Duodenal mucosa (tissue), 2 donors: ENCODE measurements around the gene CTSZ.
"Not testable (repeated sequence)": the region's sequence is repeated elsewhere in the genome, so short reads cannot be mapped to it uniquely, and the experiment has no call there.

ENCODE experiments used
- H3K27ac ChIP-seq: one replicate; pipeline ENCODE4 v1.7.0; 2013; ENCODE audit warnings: low read depth, low read length
- H3K27me3 ChIP-seq, 2 donors: one replicate each; pipeline ENCODE4 v1.7.0; 2013; ENCODE audit warnings: low read length in 2 of 2, control low read depth in 1 of 2; ENCODE audit not compliant: insufficient read depth in 2 of 2, control insufficient read depth in 1 of 2
- H3K36me3 ChIP-seq, 2 donors: one replicate each; pipeline ENCODE4 v1.7.0; 2013; ENCODE audit warnings: low read length in 2 of 2, control low read depth in 1 of 2; ENCODE audit not compliant: insufficient read depth in 2 of 2, control insufficient read depth in 1 of 2
- H3K4me1 ChIP-seq, 2 donors: one replicate each; pipeline ENCODE4 v1.7.0; 2013; ENCODE audit warnings: low read length in 2 of 2, control low read depth in 1 of 2; ENCODE audit not compliant: insufficient read depth in 2 of 2, control insufficient read depth in 1 of 2
- H3K4me3 ChIP-seq, 2 donors: one replicate each; pipeline ENCODE4 v1.7.0; 2013; ENCODE audit warnings: low read length in 2 of 2, low read depth in 1 of 2
- H3K9ac ChIP-seq, 2 donors: one replicate each; pipeline ENCODE4 v1.7.0; 2013; ENCODE audit warnings: low read length in 2 of 2, low read depth in 1 of 2
- H3K9me3 ChIP-seq, 2 donors: one replicate each; pipeline ENCODE4 v1.7.0; 2013; ENCODE audit warnings: low read length in 2 of 2, control low read depth in 1 of 2; ENCODE audit not compliant: control insufficient read depth in 1 of 2

Gene CTSZ

DNA sequence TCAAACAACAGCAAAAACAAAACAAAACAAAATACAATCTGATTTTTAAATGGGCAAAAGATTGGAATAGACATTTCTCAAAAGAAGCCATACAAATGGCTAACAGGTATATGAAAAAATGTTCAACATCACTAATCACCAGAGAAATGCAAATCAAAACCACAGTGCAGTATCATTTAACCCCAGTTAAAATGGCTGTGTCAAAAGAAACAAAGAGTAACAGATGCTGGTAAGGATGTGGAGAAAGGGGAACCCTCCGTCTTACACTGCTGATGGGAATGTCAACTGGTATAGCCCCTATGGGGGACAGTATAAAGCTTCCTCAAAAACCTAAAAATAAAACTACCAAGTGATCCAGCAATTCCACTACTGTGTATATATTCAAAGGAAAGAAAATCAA is 36.9 kb downstream of the CTSZ start:
- H3K36me3 ChIP-seq, result no peaks in the 10 kb centered on the region
- H3K9ac ChIP-seq, result no peak overlapping the region
- H3K4me3 ChIP-seq, result no peak overlapping the region
- no peaks in the 10 kb centered on the region for H3K4me1 ChIP-seq
- H3K9me3 ChIP-seq, result peaks cover 0 to 4% of the 10 kb centered on the region in 2 donors
- peaks cover 0 to 2% of the 10 kb centered on the region in 2 donors for H3K27me3 ChIP-seq
- no peak overlapping the region for H3K27ac ChIP-seq

- no peaks in the 10 kb centered on the region for H3K36me3 ChIP-seq
Measured at GRCh38 chr20:58969439-58969838, 37.6 kb downstream of the CTSZ start.

DNA sequence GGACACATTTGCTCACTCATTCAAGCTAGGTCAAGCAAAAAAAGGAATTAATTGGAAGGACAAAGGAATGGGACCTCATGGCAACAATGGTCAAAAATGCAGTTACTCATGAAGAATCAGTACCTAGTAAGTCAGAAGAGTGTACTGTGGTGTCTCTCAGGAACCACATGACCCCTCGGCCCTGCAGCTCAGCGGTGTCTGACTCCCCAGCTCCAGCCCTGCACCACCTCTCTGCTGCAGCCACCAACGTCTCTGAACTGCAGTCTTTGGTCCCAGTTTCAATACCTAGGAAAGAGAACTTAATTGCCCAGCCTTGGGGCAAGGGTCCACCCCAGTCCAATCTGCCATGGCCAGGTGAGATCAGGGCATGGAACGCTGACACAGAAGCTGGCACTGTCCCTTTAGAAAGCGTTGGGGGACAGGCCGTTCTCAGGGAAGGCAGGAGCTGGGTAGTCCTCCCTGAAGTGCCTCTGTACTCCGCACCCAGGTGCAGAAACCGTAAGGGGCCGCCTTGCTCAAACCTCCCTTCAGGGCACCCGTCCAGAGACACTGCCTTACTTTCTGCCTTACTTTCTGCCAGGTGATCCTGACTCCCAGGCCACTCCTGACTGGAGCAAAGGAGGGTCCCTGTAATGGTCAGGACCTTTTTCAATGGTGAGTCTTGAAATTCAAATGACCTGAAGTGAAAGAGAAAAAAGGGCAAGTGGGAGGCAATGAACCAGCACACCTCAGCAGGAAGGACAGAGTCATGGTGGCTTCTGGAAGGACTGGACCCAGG is 39.2 kb downstream of the CTSZ start:
- Histone ChIP-seq H3K4me3 (no peak overlapping the region), H3K36me3 (no peaks in the 10 kb centered on the region), H3K27ac (no peak overlapping the region), H3K27me3 (peaks cover under 1 to 2% of the 10 kb centered on the region in 2 donors), H3K9ac (no peak overlapping the region), H3K9me3 (peaks cover 0 to 4% of the 10 kb centered on the region in 2 donors), H3K4me1 (no peaks in the 10 kb centered on the region)

More at GRCh38 chr20:58969439-58969838, 37.6 kb downstream of the CTSZ start:
- no peaks in the 10 kb centered on the region for H3K4me1 ChIP-seq
- H3K4me3 ChIP-seq, result no peak overlapping the region
- peaks cover 0 to 4% of the 10 kb centered on the region in 2 donors for H3K9me3 ChIP-seq
- H3K27ac ChIP-seq, result no peak overlapping the region
- H3K9ac ChIP-seq, result no peak overlapping the region
- peaks cover 0 to 2% of the 10 kb centered on the region in 2 donors for H3K27me3 ChIP-seq

- Histone ChIP-seq H3K27me3 (peaks cover 2 to 5% of the 10 kb centered on the region in 2 donors), H3K27ac (no peak overlapping the region), H3K9ac (no peak overlapping the region), H3K36me3 (no peaks in the 10 kb centered on the region), H3K4me1 (no peaks in the 10 kb centered on the region), H3K4me3 (no peak overlapping the region), H3K9me3 (peaks cover 0 to 4% of the 10 kb centered on the region in 2 donors)
Measured at GRCh38 chr20:58965270-58966064, 41.6 kb downstream of the CTSZ start.

DNA sequence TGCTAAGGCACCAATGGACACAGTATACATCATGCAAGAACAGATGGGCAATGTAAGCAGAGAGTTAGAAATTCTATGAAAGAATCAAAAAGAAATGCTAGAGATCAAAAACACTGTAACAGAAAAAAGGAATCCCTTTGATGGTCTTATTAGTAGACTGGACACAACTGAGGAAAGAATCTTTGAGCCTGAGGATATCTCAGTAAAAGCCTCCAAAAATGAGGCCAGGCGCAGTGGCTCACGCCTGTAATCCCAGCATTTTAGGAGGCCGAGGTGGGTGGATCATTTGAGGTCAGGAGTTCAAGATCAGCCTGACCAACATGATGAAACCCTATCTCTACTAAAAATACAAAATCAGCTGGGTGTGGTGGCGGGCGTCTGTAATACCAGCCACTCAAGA is 43.1 kb downstream of the CTSZ start:
- H3K27me3 ChIP-seq, H3K4me1 ChIP-seq, H3K36me3 ChIP-seq, H3K4me3 ChIP-seq, H3K9me3 ChIP-seq, H3K9ac ChIP-seq, H3K27ac ChIP-seq: not testable (repeated sequence)

GRCh38 chr20:58963060-58963584 is 43.9 kb downstream of the CTSZ start:
- Histone ChIP-seq H3K27ac (no peak overlapping the region), H3K27me3 (peaks cover 0 to 5% of the 10 kb centered on the region in 2 donors), H3K4me3 (no peak overlapping the region), H3K9ac (no peak overlapping the region), H3K36me3 (no peaks in the 10 kb centered on the region), H3K4me1 (no peaks in the 10 kb centered on the region), H3K9me3 (no peaks in the 10 kb centered on the region)

GRCh38 chr20:58959652-58960051 is 47.4 kb downstream of the CTSZ start:
- no peaks in the 10 kb centered on the region for H3K9me3 ChIP-seq
- H3K4me1 ChIP-seq, result no peaks in the 10 kb centered on the region
- no peak overlapping the region for H3K27ac ChIP-seq
- peaks cover 0 to 5% of the 10 kb centered on the region in 2 donors for H3K27me3 ChIP-seq
- no peak overlapping the region for H3K4me3 ChIP-seq
- no peak overlapping the region for H3K9ac ChIP-seq
- H3K36me3 ChIP-seq, result no peaks in the 10 kb centered on the region

- Histone ChIP-seq H3K27me3 (no peaks in the 10 kb centered on the region), H3K9me3 (no peaks in the 10 kb centered on the region), H3K4me3 (no peak overlapping the region), H3K27ac (no peak overlapping the region), H3K9ac (no peak overlapping the region), H3K36me3 (no peaks in the 10 kb centered on the region), H3K4me1 (no peaks in the 10 kb centered on the region)
Measured at GRCh38 chr20:58956078-58956477, 51.0 kb downstream of the CTSZ start.

GRCh38 chr20:58953050-58953449 is 54.0 kb downstream of the CTSZ start:
- no peaks in the 10 kb centered on the region for H3K36me3 ChIP-seq
- H3K27ac ChIP-seq, result no peak overlapping the region
- H3K9me3 ChIP-seq, result no peaks in the 10 kb centered on the region
- H3K4me1 ChIP-seq, result no peaks in the 10 kb centered on the region
- no peaks in the 10 kb centered on the region for H3K27me3 ChIP-seq
- no peak overlapping the region for H3K9ac ChIP-seq
- H3K4me3 ChIP-seq, result no peak overlapping the region

DNA sequence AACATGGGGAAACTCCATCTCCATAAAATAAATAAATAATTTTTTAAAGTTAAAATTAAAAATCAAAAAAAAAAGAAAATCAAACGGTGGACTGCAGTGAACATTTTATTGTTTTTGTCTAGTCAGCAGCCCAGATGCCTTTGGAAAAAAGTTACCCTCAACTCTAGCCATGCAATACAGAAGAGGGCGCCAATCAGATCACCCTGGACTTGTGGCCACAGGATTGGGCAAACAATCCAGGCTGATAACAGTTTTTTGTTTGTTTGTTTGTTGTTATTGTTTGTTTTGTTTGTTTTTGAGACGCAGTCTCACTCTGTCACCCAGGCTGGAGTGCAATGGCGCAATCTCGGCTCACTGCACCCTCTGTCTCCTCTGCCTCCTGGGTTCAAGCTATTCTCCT is 56.5 kb downstream of the CTSZ start:
- Histone ChIP-seq H3K27ac (no peak overlapping the region), H3K27me3 (no peaks in the 10 kb centered on the region), H3K9ac (no peak overlapping the region), H3K9me3 (no peaks in the 10 kb centered on the region), H3K36me3 (no peaks in the 10 kb centered on the region), H3K4me3 (no peak overlapping the region), H3K4me1 (no peaks in the 10 kb centered on the region)
